ENCODE measurements around the gene NAT9. TPM values are rescaled to one million over a fixed set of nuclear protein-coding genes. Genes with fewer than 3 reads are reported as not detected.

NAT9 gene
- total and polyA plus RNA-seq, 2 of the 4 experiments (the other 2 are of a cell fraction), result 48.9 to 62.0 TPM

DNA sequence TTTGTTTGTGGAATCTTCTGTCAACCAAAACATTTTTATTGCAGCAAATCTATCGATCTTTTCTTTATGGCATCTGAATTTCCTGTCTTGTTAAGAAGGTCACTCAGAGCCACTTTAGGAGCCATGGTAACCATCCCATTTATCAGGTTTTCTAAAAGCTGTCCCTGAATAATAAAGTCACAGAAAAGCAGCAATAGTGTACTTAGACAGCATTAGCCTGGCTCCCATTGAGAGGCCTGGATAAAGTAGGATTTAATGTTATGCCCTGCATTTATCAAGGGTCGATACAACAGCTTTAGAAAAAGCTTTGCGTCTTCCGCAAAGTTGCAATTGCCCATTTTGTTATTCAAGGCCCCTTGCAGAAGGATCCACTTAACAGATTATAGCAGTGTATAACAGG, 53.4 kb downstream of the NAT9 start:
- Histone ChIP-seq H2BK20ac (ENCODE audit: low read depth, low read length) (no peak overlapping the region), H2BK120ac (ENCODE audit: low read depth, low read length) (no peak overlapping the region), H3K18ac (ENCODE audit: low read depth, low read length) (no peak overlapping the region), H3K4me3 (ENCODE audit: insufficient read depth, low read depth, low read length) (no peak overlapping the region), H3K36me3 (ENCODE audit: control insufficient read depth, insufficient read depth, low read length) (no peaks in the 10 kb centered on the region), H3K9me3 (ENCODE audit: control insufficient read depth, insufficient read depth, low read length) (no peaks in the 10 kb centered on the region), H4K5ac (ENCODE audit: low read depth, low read length) (no peak overlapping the region), H4K91ac (ENCODE audit: insufficient read depth, low read depth, low read length) (no peak overlapping the region), H2AK9ac (replicated peaks; ENCODE audit: low read depth, low read length, poor library complexity) (no peak overlapping the region), H3K9ac (ENCODE audit: low read depth, low read length) (no peak overlapping the region), H3K27me3 (ENCODE audit: control insufficient read depth, insufficient read depth, low read length) (peaks cover 2% of the 10 kb centered on the region), H3K4me2 (ENCODE audit: low read depth, low read length) (no peak overlapping the region), H3K4ac (ENCODE audit: low read depth, low read length) (no peak overlapping the region), H2BK5ac (ENCODE audit: low read depth, low read length, poor library complexity, severe bottlenecking) (no peak overlapping the region), H3K23ac (ENCODE audit: low read depth, low read length) (no peak overlapping the region), H3K4me1 (ENCODE audit: control insufficient read depth, insufficient read depth, low read length) (no peaks in the 10 kb centered on the region), H3K14ac (replicated peaks; ENCODE audit: low read depth, low read length) (no peak overlapping the region), H4K8ac (ENCODE audit: low read depth in 2 of 2, low read length in 2 of 2) (no peak overlapping the region), H4K20me1 (ENCODE audit: insufficient read depth, low read length) (no peaks in the 10 kb centered on the region), H2BK15ac (ENCODE audit: low read depth, low read length) (no peak overlapping the region), H2AK5ac (ENCODE audit: low read depth, low read length) (no peak overlapping the region), H3K27ac (ENCODE audit: insufficient read depth, low read length) (no peak overlapping the region), H3K56ac (ENCODE audit: extremely low read depth, insufficient read depth, low read length) (no peak overlapping the region), H3K9me1 (ENCODE audit: insufficient read depth, low read length) (no peaks in the 10 kb centered on the region), H2AFZ (replicated peaks; ENCODE audit: low read length, poor library complexity) (no peak overlapping the region), H3K79me1 (ENCODE audit: low read depth in 1 of 2, low read length in 2 of 2) (no peaks in the 10 kb centered on the region)
- ATAC-seq (ENCODE audit: low read depth) (no peak), DNase-seq (no peak)
- TF ChIP-seq BHLHE40 (IDR thresholded peaks at IDR 0.05; ENCODE audit: low read depth, low read length) (no peak), MXI1 (IDR thresholded peaks at IDR 0.05; ENCODE audit: borderline replicate concordance, low read depth, low read length) (no peak), NFE2L2 (IDR thresholded peaks at IDR 0.05; ENCODE audit: low read depth, low read length) (no peak), RAD21 (IDR thresholded peaks at IDR 0.05; ENCODE audit: low read length) (no peak), RFX5 (IDR thresholded peaks at IDR 0.05; ENCODE audit: low read depth, low read length) (no peak), FOS (IDR thresholded peaks at IDR 0.05; ENCODE audit: low read depth, low read length) (no peak), MAZ (IDR thresholded peaks at IDR 0.05; ENCODE audit: borderline replicate concordance, low read depth, low read length) (no peak), CHD1 (IDR thresholded peaks at IDR 0.05; ENCODE audit: low read depth, low read length) (no peak)
- TF ChIP-seq, protein P1, sequence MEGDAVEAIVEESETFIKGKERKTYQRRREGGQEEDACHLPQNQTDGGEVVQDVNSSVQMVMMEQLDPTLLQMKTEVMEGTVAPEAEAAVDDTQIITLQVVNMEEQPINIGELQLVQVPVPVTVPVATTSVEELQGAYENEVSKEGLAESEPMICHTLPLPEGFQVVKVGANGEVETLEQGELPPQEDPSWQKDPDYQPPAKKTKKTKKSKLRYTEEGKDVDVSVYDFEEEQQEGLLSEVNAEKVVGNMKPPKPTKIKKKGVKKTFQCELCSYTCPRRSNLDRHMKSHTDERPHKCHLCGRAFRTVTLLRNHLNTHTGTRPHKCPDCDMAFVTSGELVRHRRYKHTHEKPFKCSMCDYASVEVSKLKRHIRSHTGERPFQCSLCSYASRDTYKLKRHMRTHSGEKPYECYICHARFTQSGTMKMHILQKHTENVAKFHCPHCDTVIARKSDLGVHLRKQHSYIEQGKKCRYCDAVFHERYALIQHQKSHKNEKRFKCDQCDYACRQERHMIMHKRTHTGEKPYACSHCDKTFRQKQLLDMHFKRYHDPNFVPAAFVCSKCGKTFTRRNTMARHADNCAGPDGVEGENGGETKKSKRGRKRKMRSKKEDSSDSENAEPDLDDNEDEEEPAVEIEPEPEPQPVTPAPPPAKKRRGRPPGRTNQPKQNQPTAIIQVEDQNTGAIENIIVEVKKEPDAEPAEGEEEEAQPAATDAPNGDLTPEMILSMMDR (conservative IDR thresholded peaks at IDR 0.05; ENCODE audit: low read depth, low read length), result no peak
- TF ChIP-seq, protein P2, sequence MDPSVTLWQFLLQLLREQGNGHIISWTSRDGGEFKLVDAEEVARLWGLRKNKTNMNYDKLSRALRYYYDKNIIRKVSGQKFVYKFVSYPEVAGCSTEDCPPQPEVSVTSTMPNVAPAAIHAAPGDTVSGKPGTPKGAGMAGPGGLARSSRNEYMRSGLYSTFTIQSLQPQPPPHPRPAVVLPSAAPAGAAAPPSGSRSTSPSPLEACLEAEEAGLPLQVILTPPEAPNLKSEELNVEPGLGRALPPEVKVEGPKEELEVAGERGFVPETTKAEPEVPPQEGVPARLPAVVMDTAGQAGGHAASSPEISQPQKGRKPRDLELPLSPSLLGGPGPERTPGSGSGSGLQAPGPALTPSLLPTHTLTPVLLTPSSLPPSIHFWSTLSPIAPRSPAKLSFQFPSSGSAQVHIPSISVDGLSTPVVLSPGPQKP (IDR thresholded peaks at IDR 0.05; ENCODE audit: borderline replicate concordance, low read depth, low read length), result no peak
- intact Hi-C loops (cut with micrococcal nuclease) (no loop called here), dilution Hi-C loops (cut with HindIII; ENCODE audit: low sequenced_read_pairs, unreplicated experiment) (no loop called here), in situ Hi-C loops (cut with MboI; ENCODE audit: low sequenced_read_pairs) (no loop called here)
- CTCF ChIA-PET, result no interaction called here
- no TSS peak for BruUV-seq (replicated peaks)
- 57% methylated on average over 2 of the region's 4 CpGs; no CpG with 5 or more reads in 1 of the 2 experiments for WGBS, 2 experiments (ENCODE audit: extremely low coverage in 2 of 2, insufficient read length in 1 of 2)
- POLR2A ChIA-PET (ENCODE audit: unreplicated experiment), result no interaction called here

Measured in IMR-90 (cell line).